DND-41 (cell line): ENCODE results near the gene RPS24.

Source experiments
- CTCF ChIP-seq: IDR thresholded peaks from 2 replicates; pipeline ENCODE4 v1.5.1; 2012; ENCODE audit warnings: borderline replicate concordance, low read length, moderate library complexity, mild to moderate bottlenecking; ENCODE audit not compliant: poor library complexity, severe bottlenecking; ENCODE audit errors: extremely low read depth
- EZH2 ChIP-seq: IDR thresholded peaks from 3 replicates; pipeline ENCODE4 v1.6.1; 2012; ENCODE audit warnings: borderline replicate concordance, low read depth, mild to moderate bottlenecking, moderate library complexity, low read length, inconsistent platforms; ENCODE audit not compliant: severe bottlenecking

DNA sequence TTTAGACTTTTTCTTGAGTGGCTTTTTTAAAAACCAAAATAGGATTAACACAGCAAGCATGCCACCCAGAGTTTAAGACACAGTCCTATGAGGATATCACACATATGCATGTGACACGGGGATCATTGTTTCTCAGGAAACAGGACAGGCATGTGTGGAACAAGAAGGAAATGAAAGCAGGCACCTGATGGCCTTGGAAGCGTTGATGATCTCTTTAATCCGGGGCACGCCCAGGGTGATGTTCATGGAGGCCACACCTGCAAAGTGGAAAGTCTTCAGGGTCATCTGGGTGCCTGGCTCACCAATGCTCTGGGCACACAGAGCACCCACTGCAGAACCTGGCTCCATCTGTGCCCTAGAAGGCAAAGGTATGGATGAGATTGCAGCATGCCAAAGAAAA, 48.7 kb upstream of the RPS24 start:
- TF ChIP-seq CTCF (no peak), EZH2 (no peak)
